Fibroblast of villous mesenchyme (primary cell): ENCODE measurements around the gene ERFL. TPM values are rescaled to one million over a fixed set of nuclear protein-coding genes. Genes with fewer than 3 reads are reported as not detected.

Experiments used
- DNase-seq: peaks from one replicate; pipeline ENCODE4 v3.0.0-alpha.2; 2010; ENCODE audit warnings: low read depth
- H3K4me3 ChIP-seq: 2 replicates; pipeline ENCODE4 v1.5.1; 2011; ENCODE audit warnings: low read depth, mild to moderate bottlenecking, low read length
- CTCF ChIP-seq: IDR thresholded peaks from 2 replicates; pipeline ENCODE4 v1.5.1; 2012; ENCODE audit warnings: low read depth, mild to moderate bottlenecking, low read length; ENCODE audit not compliant: insufficient read depth
- total RNA-seq: library from RNA; depleted of rRNA; stranded (reverse); fragments of >200 nt; gene quantifications from 2 replicates; pipeline ENCODE4 v1.2.3, GENCODE V29; 2012

The ERFL gene
- total RNA-seq, 1 donor, result not detected

GRCh38 chr19:41894350-41894749, 33.9 kb downstream of the ERFL start:
- H3K4me3 ChIP-seq, result no peak overlapping the region
- TF ChIP-seq CTCF, result no peak
- no peak for DNase-seq

- no peak for DNase-seq
- no peak overlapping the region for H3K4me3 ChIP-seq
- TF ChIP-seq CTCF, result peak; percentile 11
Measured at GRCh38 chr19:41893899-41894298, 34.4 kb downstream of the ERFL start.

- H3K4me3 ChIP-seq, result no peak overlapping the region
- TF ChIP-seq CTCF, result no peak
- DNase-seq, result no peak
Measured at GRCh38 chr19:41892173-41892902, 35.9 kb downstream of the ERFL start.

- TF ChIP-seq CTCF, result no peak
- no peak for DNase-seq
- no peak overlapping the region for H3K4me3 ChIP-seq
Measured at GRCh38 chr19:41890936-41891335, 37.3 kb downstream of the ERFL start.

GRCh38 chr19:41889896-41890295, 38.4 kb downstream of the ERFL start:
- H3K4me3 ChIP-seq, result no peak overlapping the region
- TF ChIP-seq CTCF, result no peak
- DNase-seq, result no peak

GRCh38 chr19:41888926-41889325, 39.3 kb downstream of the ERFL start:
- no peak for DNase-seq
- TF ChIP-seq CTCF, result no peak
- H3K4me3 ChIP-seq, result no peak overlapping the region

- no peak overlapping the region for H3K4me3 ChIP-seq
- DNase-seq, result peak; percentile 34
- no peak for TF ChIP-seq CTCF
Measured at GRCh38 chr19:41887711-41888382, 40.4 kb downstream of the ERFL start.
